ENCODE data around the gene COIL. TPM values are rescaled to one million over a fixed set of nuclear protein-coding genes. Genes with fewer than 3 reads are reported as not detected.

COIL gene
- 10 to 100 TPM in 2 of 3 donors, 1 to 10 TPM in 1; 8.8 to 23.0 (median 16.7) TPM for total RNA-seq

GRCh38 chr17:56960596-56961538 is at the start of gene COIL:
COIL (minus strand) TSS chr17:56961050; CDS start chr17:56961019, 31 bp downstream.
- H3K27ac ChIP-seq = peak within 1 kb of the TSS; percentile 87 to 90
- intact Hi-C loops (cut with DNase I; ENCODE audit: low total_unique reads) = no loop called here
- DNase-seq (ENCODE audit: low spot score in 2 of 2) = peak; percentile 79 to 93
- H3K4me3 ChIP-seq = peak within 1 kb of the TSS; percentile 89 to 94 (median 93)
- H3K4me1 ChIP-seq = peaks cover 0 to 7% of the 10 kb centered on the region in 2 donors
- no peaks in the 10 kb centered on the region for H3K27me3 ChIP-seq
- H3K36me3 ChIP-seq = no peaks in the 10 kb centered on the region
- TF ChIP-seq POLR2A (IDR thresholded peaks at IDR 0.05) (no peak), POLR2AphosphoS5 (IDR thresholded peaks at IDR 0.05) (peak in 2 of 3 donors; percentile 78 to 86)
- TF ChIP-seq, protein P1, sequence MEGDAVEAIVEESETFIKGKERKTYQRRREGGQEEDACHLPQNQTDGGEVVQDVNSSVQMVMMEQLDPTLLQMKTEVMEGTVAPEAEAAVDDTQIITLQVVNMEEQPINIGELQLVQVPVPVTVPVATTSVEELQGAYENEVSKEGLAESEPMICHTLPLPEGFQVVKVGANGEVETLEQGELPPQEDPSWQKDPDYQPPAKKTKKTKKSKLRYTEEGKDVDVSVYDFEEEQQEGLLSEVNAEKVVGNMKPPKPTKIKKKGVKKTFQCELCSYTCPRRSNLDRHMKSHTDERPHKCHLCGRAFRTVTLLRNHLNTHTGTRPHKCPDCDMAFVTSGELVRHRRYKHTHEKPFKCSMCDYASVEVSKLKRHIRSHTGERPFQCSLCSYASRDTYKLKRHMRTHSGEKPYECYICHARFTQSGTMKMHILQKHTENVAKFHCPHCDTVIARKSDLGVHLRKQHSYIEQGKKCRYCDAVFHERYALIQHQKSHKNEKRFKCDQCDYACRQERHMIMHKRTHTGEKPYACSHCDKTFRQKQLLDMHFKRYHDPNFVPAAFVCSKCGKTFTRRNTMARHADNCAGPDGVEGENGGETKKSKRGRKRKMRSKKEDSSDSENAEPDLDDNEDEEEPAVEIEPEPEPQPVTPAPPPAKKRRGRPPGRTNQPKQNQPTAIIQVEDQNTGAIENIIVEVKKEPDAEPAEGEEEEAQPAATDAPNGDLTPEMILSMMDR (IDR thresholded peaks at IDR 0.05) = peak; percentile 97 to 100 (median 99)
- no peaks in the 10 kb centered on the region for H3K9me3 ChIP-seq

DNA sequence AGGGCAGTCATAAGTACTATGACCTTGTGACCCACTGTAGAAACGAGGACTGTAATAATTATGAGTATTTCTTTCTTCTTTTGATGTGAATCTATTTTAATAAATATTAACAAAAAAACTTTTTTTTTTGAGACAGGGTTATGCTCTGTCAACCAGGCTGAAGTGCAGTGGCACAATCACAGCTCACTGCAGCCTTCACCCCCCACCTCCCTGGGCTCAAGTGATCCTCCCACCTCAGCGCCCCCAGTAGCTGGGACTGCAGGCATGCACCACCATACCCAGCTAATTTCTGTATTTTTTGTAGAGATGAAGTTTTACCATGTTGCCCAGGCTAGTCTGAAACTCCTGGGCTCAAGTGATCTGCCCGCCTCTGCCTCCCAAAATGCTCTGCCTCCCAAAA is 49.6 kb upstream of the COIL start:
- Histone ChIP-seq H3K27me3 (no peaks in the 10 kb centered on the region), H3K27ac (no peak overlapping the region)
- TF ChIP-seq POLR2AphosphoS5 (IDR thresholded peaks at IDR 0.05) (no peak), POLR2A (IDR thresholded peaks at IDR 0.05) (no peak)
- TF ChIP-seq, protein P1 (IDR thresholded peaks at IDR 0.05) = no peak

GRCh38 chr17:57009737-57010445 is 49.0 kb upstream of the COIL start:
- H3K27ac ChIP-seq = no peak overlapping the region
- DNase-seq (ENCODE audit: low spot score in 2 of 2) = no peak
- intact Hi-C loops (cut with DNase I; ENCODE audit: low total_unique reads) = no loop called here
- H3K4me1 ChIP-seq = no peaks in the 10 kb centered on the region
- H3K27me3 ChIP-seq = no peaks in the 10 kb centered on the region
- no peaks in the 10 kb centered on the region for H3K9me3 ChIP-seq
- H3K36me3 ChIP-seq = no peaks in the 10 kb centered on the region
- TF ChIP-seq POLR2A (IDR thresholded peaks at IDR 0.05) (no peak), POLR2AphosphoS5 (IDR thresholded peaks at IDR 0.05) (no peak)
- TF ChIP-seq, protein P1 (IDR thresholded peaks at IDR 0.05) = peak; percentile 58 to 79 (median 65)
- peak overlapping the region in 1 of 3 donors; percentile 11 for H3K4me3 ChIP-seq

More for the DNA sequence above, 49.6 kb upstream of the COIL start:
- Histone ChIP-seq H3K4me1 (no peaks in the 10 kb centered on the region), H3K9me3 (no peaks in the 10 kb centered on the region), H3K36me3 (no peaks in the 10 kb centered on the region), H3K4me3 (no peak overlapping the region)
- DNase-seq (ENCODE audit: low spot score in 2 of 2) = no peak
- intact Hi-C loops (cut with DNase I; ENCODE audit: low total_unique reads) = no loop called here

DNA sequence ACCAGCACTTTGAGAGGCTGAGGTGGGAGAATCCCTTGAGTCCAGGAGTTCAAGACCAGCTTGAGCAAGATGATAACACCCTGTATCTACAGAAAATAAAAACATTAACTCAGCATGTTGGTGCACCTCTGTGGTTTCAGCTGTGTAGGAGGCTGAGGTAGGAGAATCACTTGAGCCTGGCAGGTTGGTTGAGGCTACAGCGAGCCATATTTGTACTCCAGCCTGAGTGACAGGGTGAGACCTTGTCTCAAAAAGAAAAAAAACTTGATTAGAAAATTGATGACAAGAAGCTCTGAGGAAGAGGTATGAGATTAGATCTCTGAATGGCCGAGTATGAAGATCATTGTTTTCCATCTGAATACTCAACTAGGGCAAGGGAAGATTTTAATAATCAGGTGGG is 48.1 kb upstream of the COIL start:
- no peaks in the 10 kb centered on the region for H3K36me3 ChIP-seq
- no peak overlapping the region for H3K4me3 ChIP-seq
- no peaks in the 10 kb centered on the region for H3K4me1 ChIP-seq
- no peak overlapping the region for H3K27ac ChIP-seq
- no peaks in the 10 kb centered on the region for H3K27me3 ChIP-seq
- TF ChIP-seq POLR2A (IDR thresholded peaks at IDR 0.05) (no peak), POLR2AphosphoS5 (IDR thresholded peaks at IDR 0.05) (no peak)
- TF ChIP-seq, protein P1 (IDR thresholded peaks at IDR 0.05) = no peak
- DNase-seq (ENCODE audit: low spot score in 2 of 2) = no peak
- H3K9me3 ChIP-seq = no peaks in the 10 kb centered on the region
- intact Hi-C loops (cut with DNase I; ENCODE audit: low total_unique reads) = no loop called here
